Smooth muscle cell (in vitro differentiated cells): ENCODE results near the gene MEI1. TPM values are rescaled to one million over a fixed set of nuclear protein-coding genes. Genes with fewer than 3 reads are reported as not detected.

Experiments
- DNase-seq: peaks from one replicate; lab custom pipeline; 2025; ENCODE audit not compliant: unreplicated experiment; lab: John Stamatoyannopoulos, UW
- H2AFZ ChIP-seq: fragments of 200-600 bp; sonication (generic); 2 replicates; pipeline ENCODE4 v1.6.0; 2016; ENCODE audit warnings: antibody characterized with exemption, low read depth, mild to moderate bottlenecking
- H3F3A ChIP-seq: fragments of 200-600 bp; sonication (generic); 2 replicates; pipeline ENCODE4 v1.6.0; 2017; ENCODE audit warnings: antibody characterized with exemption, low read depth
- H3K27ac ChIP-seq: fragments of 200-600 bp; sonication (generic); 2 replicates; pipeline ENCODE4 v1.5.1; 2016; ENCODE audit warnings: low read depth, mild to moderate bottlenecking
- H3K27me3 ChIP-seq: fragments of 200-600 bp; sonication (generic); 2 replicates; pipeline ENCODE4 v1.6.1; 2016; ENCODE audit warnings: low read depth, mild to moderate bottlenecking
- H3K36me3 ChIP-seq: fragments of 200-600 bp; sonication (generic); 2 replicates; pipeline ENCODE4 v1.5.1; 2016; ENCODE audit warnings: low read depth
- H3K4me1 ChIP-seq: fragments of 200-600 bp; sonication (generic); 2 replicates; pipeline ENCODE4 v1.5.1; 2016; ENCODE audit warnings: low read depth
- H3K4me2 ChIP-seq: fragments of 200-600 bp; sonication (generic); 2 replicates; pipeline ENCODE4 v1.6.0; 2016; ENCODE audit warnings: mild to moderate bottlenecking
- H3K4me3 ChIP-seq: fragments of 200-600 bp; sonication (generic); 2 replicates; pipeline ENCODE4 v1.5.1; 2016; ENCODE audit warnings: mild to moderate bottlenecking
- H3K79me2 ChIP-seq: fragments of 200-600 bp; sonication (generic); 2 replicates; pipeline ENCODE4 v1.6.0; 2016; ENCODE audit warnings: low read depth, mild to moderate bottlenecking
- H3K9ac ChIP-seq: fragments of 200-600 bp; sonication (generic); 2 replicates; pipeline ENCODE4 v1.6.0; 2016; ENCODE audit warnings: low read depth
- H3K9me3 ChIP-seq: fragments of 200-600 bp; sonication (generic); replicated peaks from 2 replicates; pipeline ENCODE4 v1.5.1; 2016; ENCODE audit warnings: low read depth
- H4K20me1 ChIP-seq: fragments of 200-600 bp; sonication (generic); 2 replicates; pipeline ENCODE4 v1.6.0; 2016; ENCODE audit warnings: low read depth
- CTCF ChIP-seq: fragments of 200-600 bp; sonication (generic); IDR thresholded peaks from 2 replicates; pipeline ENCODE4 v1.5.1; 2017; ENCODE audit warnings: borderline replicate concordance, mild to moderate bottlenecking, antibody characterized with exemption; ENCODE audit not compliant: insufficient read depth, poor library complexity, severe bottlenecking
- WGBS: methylation state at CpG from one replicate; pipeline ENCODE4 v1.1.7; 2016; ENCODE audit warnings: low lambda C conversion rate; 5-methylcytosine and 5-hydroxymethylcytosine counted together
- polyA plus RNA-seq: library from polyadenylated mRNA; unstranded; fragments of >200 nt; fragmentation: Nextera tagmentation; extraction: Ambion mirVana; gene quantifications from 2 replicates; pipeline ENCODE4 v1.2.1, GENCODE V29; 2016
- total RNA-seq: library from RNA; depleted of rRNA; stranded (reverse); fragments of >200 nt; gene quantifications from 2 replicates; pipeline ENCODE4 v1.2.3, GENCODE V29; 2014

The MEI1 gene
- total and polyA plus RNA-seq, 2 experiments from 2014 or later: 0.18 to 3.2 TPM

GRCh38 chr22:41782316-41782715 is 83.0 kb downstream of the MEI1 start:
- H3K27ac ChIP-seq: no peak overlapping the region
- no peak overlapping the region for H3K4me3 ChIP-seq
- H3K36me3 ChIP-seq: no peaks in the 10 kb centered on the region
- no peak overlapping the region for H3K4me2 ChIP-seq
- no peaks in the 10 kb centered on the region for H3K9me3 ChIP-seq
- TF ChIP-seq CTCF: no peak
- no peaks in the 10 kb centered on the region for H3K79me2 ChIP-seq
- H3K4me1 ChIP-seq: no peaks in the 10 kb centered on the region
- no peaks in the 10 kb centered on the region for H3K27me3 ChIP-seq
- no peak overlapping the region for H3K9ac ChIP-seq
- no peaks in the 10 kb centered on the region for H4K20me1 ChIP-seq
- WGBS: 97% methylated on average over 6 of the region's 6 CpGs
- no peaks in the 10 kb centered on the region for H3F3A ChIP-seq
- no peak overlapping the region for H2AFZ ChIP-seq
- no peak for DNase-seq

- Histone ChIP-seq H3K9ac (no peak overlapping the region), H3K27ac (no peak overlapping the region), H4K20me1 (no peaks in the 10 kb centered on the region), H3F3A (no peaks in the 10 kb centered on the region), H3K27me3 (no peaks in the 10 kb centered on the region), H3K36me3 (no peaks in the 10 kb centered on the region), H3K9me3 (no peaks in the 10 kb centered on the region), H3K79me2 (no peaks in the 10 kb centered on the region), H3K4me3 (no peak overlapping the region), H3K4me2 (no peak overlapping the region), H2AFZ (no peak overlapping the region), H3K4me1 (no peaks in the 10 kb centered on the region)
- no peak for TF ChIP-seq CTCF
- DNase-seq: no peak
- 92% methylated on average over 2 of the region's 2 CpGs for WGBS
Measured at GRCh38 chr22:41782751-41783150, 83.4 kb downstream of the MEI1 start.

GRCh38 chr22:41787331-41787730 is 88.0 kb downstream of the MEI1 start:
- Histone ChIP-seq H3K27me3 (no peaks in the 10 kb centered on the region), H3K4me3 (no peak overlapping the region), H3F3A (no peaks in the 10 kb centered on the region), H3K36me3 (no peaks in the 10 kb centered on the region), H3K4me2 (no peak overlapping the region), H3K79me2 (no peaks in the 10 kb centered on the region), H2AFZ (no peak overlapping the region), H3K9ac (no peak overlapping the region), H3K27ac (no peak overlapping the region), H4K20me1 (no peaks in the 10 kb centered on the region), H3K9me3 (no peaks in the 10 kb centered on the region), H3K4me1 (no peaks in the 10 kb centered on the region)
- 54% methylated on average over 2 of the region's 2 CpGs for WGBS
- TF ChIP-seq CTCF: no peak
- DNase-seq: no peak

- Histone ChIP-seq H4K20me1 (no peaks in the 10 kb centered on the region), H3K4me3 (no peak overlapping the region), H3K9ac (no peak overlapping the region), H3K36me3 (no peaks in the 10 kb centered on the region), H3F3A (no peaks in the 10 kb centered on the region), H3K27ac (no peak overlapping the region), H3K79me2 (no peaks in the 10 kb centered on the region), H3K4me1 (no peaks in the 10 kb centered on the region), H2AFZ (no peak overlapping the region), H3K4me2 (no peak overlapping the region), H3K9me3 (no peaks in the 10 kb centered on the region), H3K27me3 (no peaks in the 10 kb centered on the region)
- DNase-seq: no peak
- 94% methylated on average over 3 of the region's 3 CpGs for WGBS
- TF ChIP-seq CTCF: no peak
Measured at GRCh38 chr22:41793871-41794270, 94.6 kb downstream of the MEI1 start.
